ENCODE measurements around the gene C9orf78.

C9orf78 gene

GRCh38 chr9:129835128-129835859, at the start of gene C9orf78, which contains the start of gene USP20:
TSS of gene C9orf78 (minus strand) at chr9:129835275. CDS start at chr9:129835221, 54 bp downstream.
TSS of gene USP20 (plus strand) at chr9:129835458. CDS start at chr9:129852556, 17,098 bp downstream.
- DNase-seq: peak; percentile 93

GRCh38 chr9:129884220-129885017, 49.3 kb upstream of the C9orf78 start:
- DNase-seq: peak; percentile 87

GRCh38 chr9:129881547-129882324, 46.7 kb upstream of the C9orf78 start:
- no peak for DNase-seq

GRCh38 chr9:129880654-129881546, 45.8 kb upstream of the C9orf78 start:
- DNase-seq: peak; percentile 76

GRCh38 chr9:129879991-129880653, 45.0 kb upstream of the C9orf78 start:
- no peak for DNase-seq

GRCh38 chr9:129879103-129879699, 44.1 kb upstream of the C9orf78 start:
- DNase-seq: no peak

- DNase-seq: no peak
Observed at GRCh38 chr9:129878291-129878690, 43.2 kb upstream of the C9orf78 start.

- DNase-seq: no peak
Observed at GRCh38 chr9:129876815-129877214, 41.7 kb upstream of the C9orf78 start.

- DNase-seq: no peak
Observed at GRCh38 chr9:129875687-129876395, 40.8 kb upstream of the C9orf78 start.

- no peak for DNase-seq
Observed at GRCh38 chr9:129875181-129875611, 40.1 kb upstream of the C9orf78 start.

GRCh38 chr9:129874261-129875101, 39.4 kb upstream of the C9orf78 start:
- no peak for DNase-seq

- no peak for DNase-seq
Observed at GRCh38 chr9:129873563-129874190, 38.6 kb upstream of the C9orf78 start.

GRCh38 chr9:129871046-129871445, 36.0 kb upstream of the C9orf78 start:
- no peak for DNase-seq

- no peak for DNase-seq
Observed at GRCh38 chr9:129869585-129870501, 34.8 kb upstream of the C9orf78 start.

GRCh38 chr9:129868872-129869486, 33.9 kb upstream of the C9orf78 start:
- no peak for DNase-seq

GRCh38 chr9:129868023-129868871, 33.2 kb upstream of the C9orf78 start:
- no peak for DNase-seq

Measured in fibroblast of skin of right biceps (primary cell).